ENCODE results near the gene BCAS3. TPM values are rescaled to one million over a fixed set of nuclear protein-coding genes. Genes with fewer than 3 reads are reported as not detected.

Gene BCAS3
- total and polyA plus RNA-seq, 2 donors, result 6.9 to 12.4 TPM

DNA sequence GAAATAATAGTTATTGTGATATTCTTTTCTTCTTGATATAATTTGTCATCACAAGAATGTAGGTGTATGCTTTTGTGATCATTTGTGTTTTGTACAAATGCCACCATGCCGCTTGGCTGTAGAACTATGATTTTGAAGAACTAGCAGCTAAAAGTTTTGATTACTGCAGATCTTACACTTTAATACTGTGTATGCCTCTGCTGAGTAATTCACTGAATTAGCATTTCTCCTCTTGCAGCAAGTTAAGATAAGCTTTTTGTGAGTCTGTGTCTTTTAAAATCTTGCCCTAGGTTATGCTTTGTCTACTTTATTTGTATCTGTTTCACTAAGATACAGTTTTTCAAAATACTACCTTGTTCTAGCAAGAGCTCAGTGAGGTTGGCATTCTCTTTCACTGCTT is 395.5 kb downstream of the BCAS3 start:
- WGBS, result 100% methylated on average over 1 of the region's 1 CpG
- H3K27ac ChIP-seq (ENCODE audit: low read depth in 1 of 2, low read length in 1 of 2), result no peak overlapping the region
- DNase-seq (ENCODE audit: low read depth in 6 of 9, low spot score in 9 of 9), result no peak
- no peaks in the 10 kb centered on the region for H3K36me3 ChIP-seq (ENCODE audit: control insufficient read depth in 2 of 2, insufficient read depth in 2 of 2, low read length in 1 of 2)
- H3K27me3 ChIP-seq (ENCODE audit: control insufficient read depth in 2 of 2, insufficient read depth in 1 of 2, low read length in 1 of 2), result no peaks in the 10 kb centered on the region
- no peaks in the 10 kb centered on the region for H3K9me3 ChIP-seq (ENCODE audit: control insufficient read depth in 2 of 2, insufficient read depth in 1 of 2, low read length in 1 of 2)
- no peaks in the 10 kb centered on the region for H3K4me1 ChIP-seq (ENCODE audit: control insufficient read depth in 2 of 2, insufficient read depth in 2 of 2, low read length in 2 of 2)
- H3K4me3 ChIP-seq (ENCODE audit: low read length in 2 of 2), result no peak overlapping the region

DNA sequence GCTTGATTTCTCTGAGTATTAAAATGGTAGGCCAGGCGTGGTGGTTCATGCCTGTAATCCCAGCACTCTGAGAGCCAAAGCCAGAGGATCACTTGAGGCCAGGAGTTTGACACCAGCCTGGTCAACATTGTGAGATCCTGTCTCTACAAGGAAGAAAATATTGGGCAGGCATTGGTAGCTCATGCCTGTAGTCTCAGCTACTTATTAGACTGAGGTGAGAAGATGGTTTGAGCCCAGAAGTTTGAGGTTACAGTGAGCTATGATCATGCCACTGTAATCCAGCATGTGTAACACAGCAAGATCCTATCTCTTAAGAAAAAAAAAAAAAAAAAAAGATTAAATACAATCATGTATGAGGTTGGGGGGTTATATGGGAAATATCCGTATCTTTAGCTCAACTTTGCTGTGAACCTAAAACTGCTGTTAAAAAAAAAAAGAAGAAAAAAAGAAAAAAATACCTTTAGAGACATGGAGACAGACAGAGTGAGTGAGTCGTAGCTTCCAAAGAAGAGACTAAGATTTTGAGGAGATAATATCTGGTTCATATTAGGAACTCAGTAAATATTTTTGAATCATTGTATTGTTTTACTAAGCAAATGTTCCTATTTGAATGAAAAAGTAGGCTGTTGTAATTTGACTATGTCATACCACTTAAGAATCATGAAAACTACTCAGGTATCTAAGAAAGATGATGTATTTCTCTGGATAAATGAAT is 396.3 kb downstream of the BCAS3 start:
- no peak overlapping the region for H3K27ac ChIP-seq (ENCODE audit: low read depth in 1 of 2, low read length in 1 of 2)
- no peaks in the 10 kb centered on the region for H3K9me3 ChIP-seq (ENCODE audit: control insufficient read depth in 2 of 2, insufficient read depth in 1 of 2, low read length in 1 of 2)
- no peaks in the 10 kb centered on the region for H3K27me3 ChIP-seq (ENCODE audit: control insufficient read depth in 2 of 2, insufficient read depth in 1 of 2, low read length in 1 of 2)
- no peak for DNase-seq (ENCODE audit: low read depth in 6 of 9, low spot score in 9 of 9)
- no peaks in the 10 kb centered on the region for H3K4me1 ChIP-seq (ENCODE audit: control insufficient read depth in 2 of 2, insufficient read depth in 2 of 2, low read length in 2 of 2)
- H3K4me3 ChIP-seq (ENCODE audit: low read length in 2 of 2), result no peak overlapping the region
- 97% methylated on average over 3 of the region's 3 CpGs for WGBS
- H3K36me3 ChIP-seq (ENCODE audit: control insufficient read depth in 2 of 2, insufficient read depth in 2 of 2, low read length in 1 of 2), result no peaks in the 10 kb centered on the region

DNA sequence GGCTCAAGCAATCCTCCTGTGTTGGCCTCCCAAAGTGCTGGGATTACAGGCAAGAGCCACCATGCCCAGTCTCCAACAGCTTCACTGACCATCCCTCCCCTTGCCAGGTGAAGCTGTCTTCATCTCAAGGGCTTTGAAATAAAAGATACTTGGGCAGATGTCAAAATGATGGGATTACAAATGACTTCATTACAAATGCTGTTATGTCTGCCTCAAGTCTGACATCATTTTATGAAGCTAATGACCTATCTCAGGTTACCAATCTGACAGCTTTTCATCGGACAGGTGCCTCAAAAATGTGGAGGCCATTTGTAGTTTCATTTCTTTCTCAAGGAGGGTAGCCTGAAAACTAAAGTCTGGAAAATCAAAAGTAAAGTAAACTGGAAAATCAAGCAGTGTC is 398.3 kb downstream of the BCAS3 start:
- no peaks in the 10 kb centered on the region for H3K9me3 ChIP-seq (ENCODE audit: control insufficient read depth in 2 of 2, insufficient read depth in 1 of 2, low read length in 1 of 2)
- DNase-seq (ENCODE audit: low read depth in 6 of 9, low spot score in 9 of 9), result no peak
- no peak overlapping the region for H3K27ac ChIP-seq (ENCODE audit: low read depth in 1 of 2, low read length in 1 of 2)
- no peaks in the 10 kb centered on the region for H3K36me3 ChIP-seq (ENCODE audit: control insufficient read depth in 2 of 2, insufficient read depth in 2 of 2, low read length in 1 of 2)
- H3K27me3 ChIP-seq (ENCODE audit: control insufficient read depth in 2 of 2, insufficient read depth in 1 of 2, low read length in 1 of 2), result no peaks in the 10 kb centered on the region
- H3K4me1 ChIP-seq (ENCODE audit: control insufficient read depth in 2 of 2, insufficient read depth in 2 of 2, low read length in 2 of 2), result no peaks in the 10 kb centered on the region
- no peak overlapping the region for H3K4me3 ChIP-seq (ENCODE audit: low read length in 2 of 2)
- WGBS, result 92% methylated on average over 1 of the region's 1 CpG

DNA sequence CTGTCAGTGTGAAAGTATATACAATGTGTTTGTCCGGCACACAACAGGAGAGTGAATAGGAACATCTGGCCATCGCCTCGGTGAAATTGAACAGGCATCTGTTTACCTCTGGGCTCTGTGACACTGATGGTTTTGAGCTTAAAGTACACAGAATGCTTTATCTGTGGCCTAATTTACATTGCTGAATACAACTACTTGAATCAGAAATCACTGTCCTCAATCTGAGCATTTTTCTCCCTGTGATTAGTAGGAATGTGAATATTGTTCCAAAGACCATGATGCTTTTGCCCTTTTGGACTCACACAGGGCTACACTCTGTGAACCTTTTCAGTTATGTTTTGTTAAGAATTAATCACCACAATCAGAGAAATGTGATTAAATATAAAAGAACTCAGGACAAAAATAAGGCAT is 399.0 kb downstream of the BCAS3 start:
- Histone ChIP-seq H3K9me3 (ENCODE audit: control insufficient read depth in 2 of 2, insufficient read depth in 1 of 2, low read length in 1 of 2) (no peaks in the 10 kb centered on the region), H3K4me1 (ENCODE audit: control insufficient read depth in 2 of 2, insufficient read depth in 2 of 2, low read length in 2 of 2) (no peaks in the 10 kb centered on the region), H3K27ac (ENCODE audit: low read depth in 1 of 2, low read length in 1 of 2) (no peak overlapping the region), H3K27me3 (ENCODE audit: control insufficient read depth in 2 of 2, insufficient read depth in 1 of 2, low read length in 1 of 2) (no peaks in the 10 kb centered on the region), H3K36me3 (ENCODE audit: control insufficient read depth in 2 of 2, insufficient read depth in 2 of 2, low read length in 1 of 2) (no peaks in the 10 kb centered on the region), H3K4me3 (ENCODE audit: low read length in 2 of 2) (no peak overlapping the region)
- 98% methylated on average over 3 of the region's 3 CpGs for WGBS
- no peak for DNase-seq (ENCODE audit: low read depth in 6 of 9, low spot score in 9 of 9)

DNA sequence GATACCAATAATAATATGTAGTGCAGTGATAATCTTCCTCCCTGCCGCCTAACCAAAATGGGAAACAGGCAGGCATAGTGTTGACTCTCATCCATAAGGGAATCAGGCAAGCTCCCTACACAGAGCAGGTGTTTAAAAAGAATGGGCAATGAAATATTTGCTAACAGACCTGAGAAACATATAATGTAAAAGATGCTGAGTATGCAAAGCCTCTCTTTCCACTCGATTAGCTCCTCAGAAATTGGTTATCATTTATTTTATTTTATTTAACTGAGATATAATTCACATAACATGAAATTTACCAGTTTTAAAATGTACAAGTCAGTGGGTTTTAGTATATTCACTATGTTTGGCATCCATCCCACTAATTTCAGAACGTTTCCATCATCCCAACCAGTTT is 404.3 kb downstream of the BCAS3 start:
- Histone ChIP-seq H3K36me3 (ENCODE audit: control insufficient read depth in 2 of 2, insufficient read depth in 2 of 2, low read length in 1 of 2) (no peaks in the 10 kb centered on the region), H3K9me3 (ENCODE audit: control insufficient read depth in 2 of 2, insufficient read depth in 1 of 2, low read length in 1 of 2) (no peaks in the 10 kb centered on the region), H3K4me1 (ENCODE audit: control insufficient read depth in 2 of 2, insufficient read depth in 2 of 2, low read length in 2 of 2) (no peaks in the 10 kb centered on the region), H3K4me3 (ENCODE audit: low read length in 2 of 2) (no peak overlapping the region), H3K27ac (ENCODE audit: low read depth in 1 of 2, low read length in 1 of 2) (no peak overlapping the region), H3K27me3 (ENCODE audit: control insufficient read depth in 2 of 2, insufficient read depth in 1 of 2, low read length in 1 of 2) (no peaks in the 10 kb centered on the region)
- 95% methylated on average over 3 of the region's 3 CpGs for WGBS
- no peak for DNase-seq (ENCODE audit: low read depth in 6 of 9, low spot score in 9 of 9)

DNA sequence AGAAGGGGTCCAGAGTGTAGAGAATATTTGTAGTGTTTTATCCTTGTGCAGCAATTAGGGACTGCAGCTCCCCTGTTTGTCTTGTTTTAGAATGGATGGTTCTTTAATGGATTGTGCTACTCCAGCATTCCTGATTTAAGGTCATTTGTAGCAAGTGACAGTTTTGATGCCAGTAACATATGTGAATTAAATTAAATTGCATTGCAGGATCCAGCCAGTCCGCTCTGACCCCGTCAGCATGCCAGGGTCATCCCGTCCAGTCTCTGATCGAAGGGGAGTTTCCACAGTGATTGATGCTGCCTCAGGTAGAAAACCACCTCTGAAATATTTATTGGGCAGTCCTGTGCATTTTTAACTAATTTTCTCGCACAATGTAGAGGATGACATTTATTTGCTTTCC is 406.6 kb downstream of the BCAS3 start:
- Histone ChIP-seq H3K36me3 (ENCODE audit: control insufficient read depth in 2 of 2, insufficient read depth in 2 of 2, low read length in 1 of 2) (no peaks in the 10 kb centered on the region), H3K4me1 (ENCODE audit: control insufficient read depth in 2 of 2, insufficient read depth in 2 of 2, low read length in 2 of 2) (no peaks in the 10 kb centered on the region), H3K27me3 (ENCODE audit: control insufficient read depth in 2 of 2, insufficient read depth in 1 of 2, low read length in 1 of 2) (no peaks in the 10 kb centered on the region), H3K9me3 (ENCODE audit: control insufficient read depth in 2 of 2, insufficient read depth in 1 of 2, low read length in 1 of 2) (no peaks in the 10 kb centered on the region), H3K27ac (ENCODE audit: low read depth in 1 of 2, low read length in 1 of 2) (no peak overlapping the region), H3K4me3 (ENCODE audit: low read length in 2 of 2) (no peak overlapping the region)
- WGBS, result 98% methylated on average over 5 of the region's 5 CpGs
- DNase-seq (ENCODE audit: low read depth in 6 of 9, low spot score in 9 of 9), result no peak

DNA sequence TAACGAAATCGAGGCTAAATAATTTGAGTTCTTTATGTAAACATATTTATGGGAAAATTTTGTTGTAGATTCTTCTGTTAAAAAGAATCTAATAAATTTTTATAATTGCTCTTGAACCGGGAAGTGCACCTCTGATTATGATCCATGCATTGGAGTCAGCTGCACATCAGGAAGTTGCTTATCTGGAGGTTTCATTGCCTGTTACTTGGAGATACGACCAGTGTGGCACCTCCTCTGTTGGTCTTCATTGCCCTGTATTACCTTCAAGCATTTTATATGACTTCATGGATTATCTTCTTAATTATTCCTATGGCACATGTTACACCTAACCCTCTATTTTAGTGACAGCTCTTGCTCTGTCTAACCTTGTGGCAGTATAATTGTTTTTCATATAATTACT is 409.4 kb downstream of the BCAS3 start:
- H3K4me1 ChIP-seq (ENCODE audit: control insufficient read depth in 2 of 2, insufficient read depth in 2 of 2, low read length in 2 of 2), result no peaks in the 10 kb centered on the region
- no peaks in the 10 kb centered on the region for H3K27me3 ChIP-seq (ENCODE audit: control insufficient read depth in 2 of 2, insufficient read depth in 1 of 2, low read length in 1 of 2)
- H3K9me3 ChIP-seq (ENCODE audit: control insufficient read depth in 2 of 2, insufficient read depth in 1 of 2, low read length in 1 of 2), result no peaks in the 10 kb centered on the region
- no peak overlapping the region for H3K27ac ChIP-seq (ENCODE audit: low read depth in 1 of 2, low read length in 1 of 2)
- DNase-seq (ENCODE audit: low read depth in 6 of 9, low spot score in 9 of 9), result no peak
- no peak overlapping the region for H3K4me3 ChIP-seq (ENCODE audit: low read length in 2 of 2)
- WGBS, result 97% methylated on average over 4 of the region's 4 CpGs
- no peaks in the 10 kb centered on the region for H3K36me3 ChIP-seq (ENCODE audit: control insufficient read depth in 2 of 2, insufficient read depth in 2 of 2, low read length in 1 of 2)

DNA sequence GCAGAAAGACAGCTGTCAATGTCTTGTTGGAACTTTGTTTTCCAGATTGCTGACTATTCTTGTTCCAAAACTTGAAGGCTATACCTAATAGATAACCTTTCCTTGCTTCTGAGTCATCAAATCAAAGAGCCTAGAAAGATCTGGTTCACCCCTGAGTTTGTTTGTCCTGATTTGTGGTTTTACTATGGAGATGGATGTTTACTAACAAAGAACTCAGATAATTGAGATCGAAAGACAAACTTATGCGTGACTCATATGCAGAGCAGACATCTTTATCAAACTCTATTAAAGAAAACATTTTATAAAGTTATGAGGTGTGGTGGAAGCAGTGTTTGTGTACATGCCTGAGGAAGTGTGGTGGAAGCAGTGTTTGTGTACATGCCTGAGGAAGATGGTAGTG is 410.9 kb downstream of the BCAS3 start:
- no peak overlapping the region for H3K4me3 ChIP-seq (ENCODE audit: low read length in 2 of 2)
- H3K27ac ChIP-seq (ENCODE audit: low read depth in 1 of 2, low read length in 1 of 2), result no peak overlapping the region
- no peaks in the 10 kb centered on the region for H3K9me3 ChIP-seq (ENCODE audit: control insufficient read depth in 2 of 2, insufficient read depth in 1 of 2, low read length in 1 of 2)
- DNase-seq (ENCODE audit: low read depth in 6 of 9, low spot score in 9 of 9), result no peak
- no peaks in the 10 kb centered on the region for H3K36me3 ChIP-seq (ENCODE audit: control insufficient read depth in 2 of 2, insufficient read depth in 2 of 2, low read length in 1 of 2)
- WGBS, result 98% methylated on average over 2 of the region's 2 CpGs
- H3K4me1 ChIP-seq (ENCODE audit: control insufficient read depth in 2 of 2, insufficient read depth in 2 of 2, low read length in 2 of 2), result no peaks in the 10 kb centered on the region
- no peaks in the 10 kb centered on the region for H3K27me3 ChIP-seq (ENCODE audit: control insufficient read depth in 2 of 2, insufficient read depth in 1 of 2, low read length in 1 of 2)

DNA sequence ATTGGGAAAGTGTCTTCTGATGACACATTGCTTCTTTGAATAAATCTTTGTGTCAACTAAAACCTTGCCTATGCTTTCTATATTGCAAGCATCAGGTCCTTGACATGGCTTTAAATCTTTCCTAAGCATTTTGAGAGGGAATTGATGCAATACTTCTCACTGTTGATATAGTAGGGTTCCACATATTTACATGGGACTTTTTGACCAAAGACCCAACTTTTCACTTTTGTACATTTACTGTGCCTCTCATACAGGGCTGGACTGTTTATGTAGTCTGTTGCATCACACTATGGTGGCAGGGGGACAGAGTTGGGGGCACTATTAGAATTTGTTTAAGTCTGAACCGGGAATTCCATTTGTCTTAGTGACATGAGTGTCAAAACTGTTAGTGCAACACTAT is 413.4 kb downstream of the BCAS3 start:
- WGBS, result 93% methylated on average over 1 of the region's 1 CpG
- no peak overlapping the region for H3K4me3 ChIP-seq (ENCODE audit: low read length in 2 of 2)
- H3K4me1 ChIP-seq (ENCODE audit: control insufficient read depth in 2 of 2, insufficient read depth in 2 of 2, low read length in 2 of 2), result no peaks in the 10 kb centered on the region
- H3K27ac ChIP-seq (ENCODE audit: low read depth in 1 of 2, low read length in 1 of 2), result no peak overlapping the region
- no peak for DNase-seq (ENCODE audit: low read depth in 6 of 9, low spot score in 9 of 9)
- H3K27me3 ChIP-seq (ENCODE audit: control insufficient read depth in 2 of 2, insufficient read depth in 1 of 2, low read length in 1 of 2), result no peaks in the 10 kb centered on the region
- H3K9me3 ChIP-seq (ENCODE audit: control insufficient read depth in 2 of 2, insufficient read depth in 1 of 2, low read length in 1 of 2), result no peaks in the 10 kb centered on the region
- no peaks in the 10 kb centered on the region for H3K36me3 ChIP-seq (ENCODE audit: control insufficient read depth in 2 of 2, insufficient read depth in 2 of 2, low read length in 1 of 2)
